Testis (tissue), 2 donors: Measurements from ENCODE around the gene COL26A1.

ENCODE experiments used
- POLR2A ChIP-seq: fragments of 450-650 bp; IDR thresholded peaks from one replicate; pipeline ENCODE4 v1.6.1; 2017; ENCODE audit warnings: antibody characterized with exemption, mild to moderate bottlenecking, moderate library complexity
- TF ChIP-seq, protein P1 (sequence below), 3 experiments: fragments of 450-650 bp in 2 of 3; fragments of 200-600 bp in 1 of 3; sonication (generic) in 1 of 3; IDR thresholded peaks; one replicate each; pipeline ENCODE4 v1.5.1; 2016 to 2019; ENCODE audit warnings: antibody characterized with exemption in 3 of 3, mild to moderate bottlenecking in 2 of 3, moderate library complexity in 1 of 3

GRCh38 chr7:101328159-101328558, 34.5 kb upstream of the COL26A1 start:
- TF ChIP-seq, protein P1, sequence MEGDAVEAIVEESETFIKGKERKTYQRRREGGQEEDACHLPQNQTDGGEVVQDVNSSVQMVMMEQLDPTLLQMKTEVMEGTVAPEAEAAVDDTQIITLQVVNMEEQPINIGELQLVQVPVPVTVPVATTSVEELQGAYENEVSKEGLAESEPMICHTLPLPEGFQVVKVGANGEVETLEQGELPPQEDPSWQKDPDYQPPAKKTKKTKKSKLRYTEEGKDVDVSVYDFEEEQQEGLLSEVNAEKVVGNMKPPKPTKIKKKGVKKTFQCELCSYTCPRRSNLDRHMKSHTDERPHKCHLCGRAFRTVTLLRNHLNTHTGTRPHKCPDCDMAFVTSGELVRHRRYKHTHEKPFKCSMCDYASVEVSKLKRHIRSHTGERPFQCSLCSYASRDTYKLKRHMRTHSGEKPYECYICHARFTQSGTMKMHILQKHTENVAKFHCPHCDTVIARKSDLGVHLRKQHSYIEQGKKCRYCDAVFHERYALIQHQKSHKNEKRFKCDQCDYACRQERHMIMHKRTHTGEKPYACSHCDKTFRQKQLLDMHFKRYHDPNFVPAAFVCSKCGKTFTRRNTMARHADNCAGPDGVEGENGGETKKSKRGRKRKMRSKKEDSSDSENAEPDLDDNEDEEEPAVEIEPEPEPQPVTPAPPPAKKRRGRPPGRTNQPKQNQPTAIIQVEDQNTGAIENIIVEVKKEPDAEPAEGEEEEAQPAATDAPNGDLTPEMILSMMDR (IDR thresholded peaks at IDR 0.05): no peak
- no peak for TF ChIP-seq POLR2A
